ENCODE data around the gene SLC8B1.

SLC8B1 gene

DNA sequence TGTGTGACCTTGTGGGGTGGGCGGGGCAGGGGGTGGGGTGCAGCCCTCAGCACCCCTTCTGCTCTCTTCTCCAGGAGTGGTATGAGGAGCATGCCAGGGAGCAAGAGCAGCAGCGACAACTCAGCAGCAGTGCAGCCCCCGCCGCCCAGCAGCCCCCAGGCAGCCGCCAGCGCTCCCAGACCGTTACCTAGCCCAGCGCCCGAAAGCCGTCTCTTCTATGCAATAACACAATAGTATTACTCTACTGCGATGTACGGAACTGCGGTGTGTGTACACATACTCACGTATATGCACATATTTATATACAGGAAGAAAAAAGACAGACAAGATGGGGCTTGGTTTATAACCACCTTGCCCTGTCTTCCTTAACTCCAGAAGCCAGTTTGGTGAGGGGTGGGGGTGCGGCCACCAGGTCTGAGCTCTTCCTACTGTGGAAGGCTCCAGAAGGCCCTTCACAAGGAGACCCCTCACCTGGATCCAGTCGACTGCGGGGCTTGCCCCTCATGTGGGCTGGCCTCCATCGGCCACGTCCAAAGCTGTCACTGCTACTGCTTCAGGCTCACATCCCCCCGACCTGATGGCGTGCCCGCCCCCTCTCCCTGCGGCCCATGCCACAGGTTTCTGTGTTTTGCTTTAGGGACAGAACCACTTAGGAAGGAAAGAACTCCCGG, 38.9 kb downstream of the SLC8B1 start:
- TF ChIP-seq POLR2A (IDR thresholded peaks at IDR 0.05; ENCODE audit: extremely low read depth, insufficient read length), result no peak
- TF ChIP-seq MYC (IDR thresholded peaks at IDR 0.05; ENCODE audit: low read depth, low read length), result no peak
- TF ChIP-seq, protein P1, sequence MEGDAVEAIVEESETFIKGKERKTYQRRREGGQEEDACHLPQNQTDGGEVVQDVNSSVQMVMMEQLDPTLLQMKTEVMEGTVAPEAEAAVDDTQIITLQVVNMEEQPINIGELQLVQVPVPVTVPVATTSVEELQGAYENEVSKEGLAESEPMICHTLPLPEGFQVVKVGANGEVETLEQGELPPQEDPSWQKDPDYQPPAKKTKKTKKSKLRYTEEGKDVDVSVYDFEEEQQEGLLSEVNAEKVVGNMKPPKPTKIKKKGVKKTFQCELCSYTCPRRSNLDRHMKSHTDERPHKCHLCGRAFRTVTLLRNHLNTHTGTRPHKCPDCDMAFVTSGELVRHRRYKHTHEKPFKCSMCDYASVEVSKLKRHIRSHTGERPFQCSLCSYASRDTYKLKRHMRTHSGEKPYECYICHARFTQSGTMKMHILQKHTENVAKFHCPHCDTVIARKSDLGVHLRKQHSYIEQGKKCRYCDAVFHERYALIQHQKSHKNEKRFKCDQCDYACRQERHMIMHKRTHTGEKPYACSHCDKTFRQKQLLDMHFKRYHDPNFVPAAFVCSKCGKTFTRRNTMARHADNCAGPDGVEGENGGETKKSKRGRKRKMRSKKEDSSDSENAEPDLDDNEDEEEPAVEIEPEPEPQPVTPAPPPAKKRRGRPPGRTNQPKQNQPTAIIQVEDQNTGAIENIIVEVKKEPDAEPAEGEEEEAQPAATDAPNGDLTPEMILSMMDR (IDR thresholded peaks at IDR 0.05; ENCODE audit: low read depth, low read length), result no peak
- TF ChIP-seq, protein P2, sequence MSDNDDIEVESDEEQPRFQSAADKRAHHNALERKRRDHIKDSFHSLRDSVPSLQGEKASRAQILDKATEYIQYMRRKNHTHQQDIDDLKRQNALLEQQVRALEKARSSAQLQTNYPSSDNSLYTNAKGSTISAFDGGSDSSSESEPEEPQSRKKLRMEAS (IDR thresholded peaks at IDR 0.05; ENCODE audit: low read depth, low read length), result no peak
- DNase-seq (ENCODE audit: low read depth), result no peak
- no peak overlapping the region for H3K4me3 ChIP-seq (ENCODE audit: low read depth, low read length)

DNA sequence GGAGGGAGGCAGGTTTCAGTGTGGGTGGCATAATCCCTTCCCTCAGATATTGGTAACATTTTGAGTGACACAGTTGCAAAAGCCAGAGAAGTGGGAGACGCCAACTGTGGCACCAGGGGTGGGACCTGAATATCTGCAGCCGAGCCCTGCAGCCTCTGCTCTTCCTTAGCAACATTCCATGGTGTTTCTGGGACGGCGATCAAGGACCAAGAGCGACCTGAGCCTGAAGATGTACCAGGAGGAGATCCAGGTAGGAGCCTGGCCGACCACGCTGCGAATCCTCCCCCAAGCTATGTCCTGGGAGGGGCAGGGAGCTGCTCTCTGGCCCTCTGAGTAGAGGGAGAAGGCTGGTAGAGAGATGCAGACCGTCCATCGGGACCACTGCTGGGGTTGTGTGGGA, 41.8 kb downstream of the SLC8B1 start:
- no peak for TF ChIP-seq POLR2A (IDR thresholded peaks at IDR 0.05; ENCODE audit: extremely low read depth, insufficient read length)
- no peak for TF ChIP-seq MYC (IDR thresholded peaks at IDR 0.05; ENCODE audit: low read depth, low read length)
- TF ChIP-seq, protein P2 (IDR thresholded peaks at IDR 0.05; ENCODE audit: low read depth, low read length), result no peak
- TF ChIP-seq, protein P1 (IDR thresholded peaks at IDR 0.05; ENCODE audit: low read depth, low read length), result no peak
- DNase-seq (ENCODE audit: low read depth), result no peak
- H3K4me3 ChIP-seq (ENCODE audit: low read depth, low read length), result no peak overlapping the region

DNA sequence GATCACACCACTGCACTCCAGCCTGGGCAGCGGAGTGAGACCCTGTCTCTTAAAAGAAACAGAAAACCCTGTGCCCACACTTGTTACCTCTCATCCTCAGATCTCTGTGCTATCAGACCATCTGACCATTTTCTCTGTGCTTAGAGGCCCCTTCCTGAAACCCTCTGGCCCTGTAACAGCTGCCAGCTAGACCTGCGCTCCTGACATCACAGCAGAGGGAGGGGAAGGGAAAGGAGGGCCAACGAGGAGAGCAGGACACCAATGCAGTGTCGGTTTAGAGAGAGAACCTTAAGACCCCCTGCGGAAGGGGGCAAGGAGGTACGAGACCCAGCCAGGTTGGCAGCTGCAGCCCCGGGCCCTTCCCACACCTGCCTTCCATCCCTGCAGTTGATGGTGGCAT, 42.4 kb downstream of the SLC8B1 start:
- no peak for DNase-seq (ENCODE audit: low read depth)
- TF ChIP-seq, protein P1 (IDR thresholded peaks at IDR 0.05; ENCODE audit: low read depth, low read length), result no peak
- no peak for TF ChIP-seq POLR2A (IDR thresholded peaks at IDR 0.05; ENCODE audit: extremely low read depth, insufficient read length)
- no peak for TF ChIP-seq MYC (IDR thresholded peaks at IDR 0.05; ENCODE audit: low read depth, low read length)
- TF ChIP-seq, protein P2 (IDR thresholded peaks at IDR 0.05; ENCODE audit: low read depth, low read length), result no peak
- no peak overlapping the region for H3K4me3 ChIP-seq (ENCODE audit: low read depth, low read length)

DNA sequence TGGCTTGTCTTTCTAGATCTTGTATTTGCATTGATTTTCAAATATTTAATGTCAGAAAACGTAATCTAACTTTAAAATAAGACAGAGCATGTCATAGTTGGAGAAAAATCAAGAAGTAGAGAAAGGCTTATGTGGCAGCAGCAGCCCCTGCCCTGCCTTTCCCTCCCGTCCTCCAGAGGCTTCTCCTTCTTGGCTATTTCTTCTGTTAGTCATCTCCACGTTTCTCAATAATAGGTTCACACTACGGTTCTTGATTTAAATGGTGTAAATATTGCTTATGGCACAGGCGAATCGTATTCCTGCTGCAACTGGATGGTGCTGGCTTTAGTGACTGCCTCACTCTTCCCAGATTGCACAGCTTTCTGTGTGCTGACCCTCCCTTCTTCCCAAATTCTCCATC, 42.8 kb downstream of the SLC8B1 start:
- H3K4me3 ChIP-seq (ENCODE audit: low read depth, low read length), result no peak overlapping the region
- TF ChIP-seq POLR2A (IDR thresholded peaks at IDR 0.05; ENCODE audit: extremely low read depth, insufficient read length), result no peak
- TF ChIP-seq, protein P1 (IDR thresholded peaks at IDR 0.05; ENCODE audit: low read depth, low read length), result no peak
- TF ChIP-seq MYC (IDR thresholded peaks at IDR 0.05; ENCODE audit: low read depth, low read length), result no peak
- TF ChIP-seq, protein P2 (IDR thresholded peaks at IDR 0.05; ENCODE audit: low read depth, low read length), result no peak
- no peak for DNase-seq (ENCODE audit: low read depth)

DNA sequence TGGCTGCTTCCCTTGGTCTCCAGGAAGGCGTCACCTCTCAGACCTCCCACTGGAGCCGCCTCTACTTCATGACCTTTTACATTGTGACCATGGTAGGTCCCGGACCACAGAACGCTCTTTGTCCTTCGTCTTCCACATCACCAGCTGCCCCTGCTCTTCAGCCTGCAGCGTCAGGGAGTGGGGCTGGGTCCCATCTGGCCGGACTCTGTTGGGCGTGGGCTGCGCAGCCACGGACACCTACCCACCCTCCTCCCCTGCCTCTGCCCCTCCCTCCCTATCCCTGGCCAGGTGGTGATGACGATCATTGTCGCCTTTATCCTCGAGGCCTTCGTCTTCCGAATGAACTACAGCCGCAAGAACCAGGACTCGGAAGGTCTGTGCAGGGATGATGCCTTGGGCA, 43.3 kb downstream of the SLC8B1 start:
- H3K4me3 ChIP-seq (ENCODE audit: low read depth, low read length), result no peak overlapping the region
- TF ChIP-seq POLR2A (IDR thresholded peaks at IDR 0.05; ENCODE audit: extremely low read depth, insufficient read length) (no peak), MYC (IDR thresholded peaks at IDR 0.05; ENCODE audit: low read depth, low read length) (no peak)
- TF ChIP-seq, protein P1 (IDR thresholded peaks at IDR 0.05; ENCODE audit: low read depth, low read length), result no peak
- TF ChIP-seq, protein P2 (IDR thresholded peaks at IDR 0.05; ENCODE audit: low read depth, low read length), result no peak
- DNase-seq (ENCODE audit: low read depth), result no peak
